Brain pericyte (primary cell): ENCODE results near the gene PTPMT1.
A peak's percentile ranks its signal among the peaks of the same experiment; 100 is the strongest.
"Not testable (repeated sequence)": the region's sequence is repeated elsewhere in the genome, so short reads cannot be mapped to it uniquely, and the experiment has no call there.

Experiments used
- DNase-seq: peaks from one replicate; pipeline ENCODE4 v3.0.0-alpha.2; 2012; ENCODE audit warnings: low read depth, low spot score

The PTPMT1 gene

GRCh38 chr11:47565340-47566148 lies at the start of gene PTPMT1:
PTPMT1 (plus strand) TSS chr11:47565599; CDS start chr11:47565623, 24 bp downstream.
- DNase-seq: no peak

GRCh38 chr11:47516155-47516554 lies 49.2 kb upstream of the PTPMT1 start:
- no peak for DNase-seq

- no peak for DNase-seq
These were observed 48.2 kb upstream of the PTPMT1 start for GRCh38 chr11:47516984-47517853.

- DNase-seq: no peak
These were observed 47.0 kb upstream of the PTPMT1 start for GRCh38 chr11:47518212-47518964.

- peak; percentile 48 for DNase-seq
These were observed 41.7 kb upstream of the PTPMT1 start for GRCh38 chr11:47523490-47524225.

GRCh38 chr11:47524291-47524874 lies 41.0 kb upstream of the PTPMT1 start:
- DNase-seq: no peak

- DNase-seq: not testable (repeated sequence)
These were observed 39.4 kb upstream of the PTPMT1 start for GRCh38 chr11:47526032-47526431.

- no peak for DNase-seq
These were observed 38.2 kb upstream of the PTPMT1 start for GRCh38 chr11:47527186-47527585.

GRCh38 chr11:47529951-47530350 lies 35.4 kb upstream of the PTPMT1 start:
- DNase-seq: no peak

- DNase-seq: not testable (repeated sequence)
These were observed 34.7 kb upstream of the PTPMT1 start for GRCh38 chr11:47530721-47531120.

- no peak for DNase-seq
These were observed 33.7 kb upstream of the PTPMT1 start for GRCh38 chr11:47531666-47532065.

GRCh38 chr11:47532597-47533213 lies 32.7 kb upstream of the PTPMT1 start:
- DNase-seq: no peak

- DNase-seq: no peak
These were observed 31.7 kb upstream of the PTPMT1 start for GRCh38 chr11:47533690-47534151.

- no peak for DNase-seq
These were observed 30.6 kb upstream of the PTPMT1 start for GRCh38 chr11:47534704-47535251.

GRCh38 chr11:47536915-47537314 lies 28.5 kb upstream of the PTPMT1 start:
- no peak for DNase-seq

- DNase-seq: no peak
These were observed 26.4 kb upstream of the PTPMT1 start for GRCh38 chr11:47538741-47539565.

- DNase-seq: no peak
These were observed 25.7 kb upstream of the PTPMT1 start for GRCh38 chr11:47539681-47540039.

- DNase-seq: no peak
These were observed 24.3 kb upstream of the PTPMT1 start for GRCh38 chr11:47541070-47541469.

- DNase-seq: no peak
These were observed 20.1 kb upstream of the PTPMT1 start for GRCh38 chr11:47545298-47545697.
